Common myeloid progenitor, CD34-positive (primary cell): ENCODE measurements around the gene PDGFA.

ENCODE experiments used
- CTCF ChIA-PET: fragments of 350-600 bp; sonication (Branson Sonifier 250); formaldehyde crosslinking; loops from one replicate; lab custom pipeline; 2021; ENCODE audit warnings: antibody characterized with exemption; lab: Charles Lee
- POLR2A ChIA-PET: fragments of 350-600 bp; sonication (Branson Sonifier 250); formaldehyde crosslinking; loops from one replicate; lab custom pipeline; 2021; ENCODE audit warnings: antibody characterized with exemption; lab: Charles Lee
- DNase-seq, 3 donors: peaks; one replicate each; pipeline versions ENCODE4 v3.0.0 to v3.0.0-alpha.2; 2013
- H3K27ac ChIP-seq, 2 experiments: 1 replicate in 1 of 2; 2 replicates in 1 of 2; pipeline ENCODE4 v1.7.0; 2013; ENCODE audit warnings: inconsistent platforms in 2 of 2, low read length in 2 of 2, mild to moderate bottlenecking in 2 of 2, low read depth in 1 of 2, moderate library complexity in 1 of 2; ENCODE audit not compliant: severe bottlenecking in 2 of 2, insufficient read depth in 1 of 2, poor library complexity in 1 of 2
- H3K27me3 ChIP-seq, 5 experiments: replicated peaks in 2 of 5; 1 replicate in 3 of 5; 2 replicates in 2 of 5; pipeline versions ENCODE4 v1.6.1 to v1.7.0; 2013; ENCODE audit warnings: low read length in 4 of 5, mild to moderate bottlenecking in 2 of 5, moderate library complexity in 2 of 5, inconsistent platforms in 1 of 5; ENCODE audit not compliant: insufficient read depth in 5 of 5, control insufficient read depth in 4 of 5
- H3K36me3 ChIP-seq, 4 experiments: 1 replicate in 2 of 4; 2 replicates in 2 of 4; pipeline versions ENCODE4 v1.6.1 to v1.7.0; 2013; ENCODE audit warnings: low read length in 3 of 4, control low read depth in 1 of 4, mild to moderate bottlenecking in 1 of 4; ENCODE audit not compliant: control insufficient read depth in 4 of 4, insufficient read depth in 4 of 4
- H3K4me1 ChIP-seq, 4 experiments: 1 replicate in 3 of 4; 2 replicates in 1 of 4; pipeline versions ENCODE4 v1.6.1 to v1.7.1; 2013; ENCODE audit warnings: low read length in 3 of 4, mild to moderate bottlenecking in 3 of 4, control low read depth in 1 of 4, inconsistent platforms in 1 of 4, moderate library complexity in 1 of 4; ENCODE audit not compliant: control insufficient read depth in 4 of 4, insufficient read depth in 4 of 4; ENCODE audit errors: control extremely low read depth in 1 of 4
- H3K4me3 ChIP-seq, 7 experiments: 1 replicate in 4 of 7; 2 replicates in 3 of 7; pipeline versions ENCODE4 v1.5.1 to v1.7.0; 2013; ENCODE audit warnings: mild to moderate bottlenecking in 7 of 7, low read length in 6 of 7, moderate library complexity in 6 of 7, inconsistent platforms in 2 of 7, low read depth in 2 of 7, control low read depth in 1 of 7; ENCODE audit not compliant: insufficient read depth in 4 of 7, control insufficient read depth in 1 of 7; ENCODE audit errors: extremely low read depth in 1 of 7
- H3K9me3 ChIP-seq, 5 experiments: 1 replicate in 4 of 5; 2 replicates in 1 of 5; pipeline versions ENCODE4 v1.6.1 to v1.7.1; 2013; ENCODE audit warnings: low read length in 4 of 5, mild to moderate bottlenecking in 2 of 5, inconsistent platforms in 1 of 5, low read depth in 1 of 5, moderate library complexity in 1 of 5; ENCODE audit not compliant: control insufficient read depth in 4 of 5, insufficient read depth in 2 of 5; ENCODE audit errors: control extremely low read depth in 1 of 5
- WGBS: methylation state at CpG from one replicate; pipeline ENCODE4 v1.1.5; 2013; ENCODE audit not compliant: insufficient coverage; 5-methylcytosine and 5-hydroxymethylcytosine counted together

Gene PDGFA

DNA sequence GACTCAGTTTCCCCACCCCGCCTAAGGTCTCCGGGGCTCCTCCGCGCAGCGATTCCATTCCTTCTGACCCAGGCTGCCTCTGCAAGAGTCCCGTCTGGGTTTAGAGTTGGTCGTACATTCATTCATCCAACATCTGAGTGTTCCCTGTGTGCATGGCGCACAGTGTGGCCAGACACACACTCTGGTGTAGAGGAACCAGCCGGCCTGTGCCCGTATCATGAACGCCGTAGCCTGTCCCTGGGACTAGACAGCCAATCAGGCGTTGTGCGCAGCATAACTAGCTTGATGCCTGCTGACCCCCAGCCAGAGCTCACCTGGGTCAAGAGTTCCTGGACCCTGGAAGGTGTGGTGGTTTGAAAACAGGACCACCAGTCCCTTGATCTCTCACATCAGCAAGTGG, 20.9 kb upstream of the PDGFA start:
- H3K9me3 ChIP-seq, result peaks cover 0 to 3% (median 0%) of the 10 kb centered on the region in 5 experiments
- peaks cover 0 to 17% (median 8%) of the 10 kb centered on the region in 4 experiments for H3K4me1 ChIP-seq
- CTCF ChIA-PET, result no interaction called here
- DNase-seq, result no peak
- no peaks in the 10 kb centered on the region for H3K27me3 ChIP-seq
- H3K27ac ChIP-seq, result no peak overlapping the region
- WGBS, result 94% methylated on average over 14 of the region's 14 CpGs
- no peaks in the 10 kb centered on the region for H3K36me3 ChIP-seq
- no peak overlapping the region for H3K4me3 ChIP-seq
- POLR2A ChIA-PET, result no interaction called here

GRCh38 chr7:539731-540411, 20.2 kb upstream of the PDGFA start:
- DNase-seq, result no peak
- Histone ChIP-seq H3K27ac (no peak overlapping the region), H3K27me3 (no peaks in the 10 kb centered on the region), H3K4me3 (no peak overlapping the region), H3K36me3 (no peaks in the 10 kb centered on the region), H3K4me1 (peaks cover 0 to 17% (median 8%) of the 10 kb centered on the region in 4 experiments), H3K9me3 (no peaks in the 10 kb centered on the region)
- ChIA-PET CTCF (interaction anchor here (1.2 kb wide), 1 partner anchor 28 kb away, joined by 3 read pairs; no protein-coding TSS in a partner anchor), POLR2A (no interaction called here)
- WGBS, result 92% methylated on average over 8 of the region's 17 CpGs

DNA sequence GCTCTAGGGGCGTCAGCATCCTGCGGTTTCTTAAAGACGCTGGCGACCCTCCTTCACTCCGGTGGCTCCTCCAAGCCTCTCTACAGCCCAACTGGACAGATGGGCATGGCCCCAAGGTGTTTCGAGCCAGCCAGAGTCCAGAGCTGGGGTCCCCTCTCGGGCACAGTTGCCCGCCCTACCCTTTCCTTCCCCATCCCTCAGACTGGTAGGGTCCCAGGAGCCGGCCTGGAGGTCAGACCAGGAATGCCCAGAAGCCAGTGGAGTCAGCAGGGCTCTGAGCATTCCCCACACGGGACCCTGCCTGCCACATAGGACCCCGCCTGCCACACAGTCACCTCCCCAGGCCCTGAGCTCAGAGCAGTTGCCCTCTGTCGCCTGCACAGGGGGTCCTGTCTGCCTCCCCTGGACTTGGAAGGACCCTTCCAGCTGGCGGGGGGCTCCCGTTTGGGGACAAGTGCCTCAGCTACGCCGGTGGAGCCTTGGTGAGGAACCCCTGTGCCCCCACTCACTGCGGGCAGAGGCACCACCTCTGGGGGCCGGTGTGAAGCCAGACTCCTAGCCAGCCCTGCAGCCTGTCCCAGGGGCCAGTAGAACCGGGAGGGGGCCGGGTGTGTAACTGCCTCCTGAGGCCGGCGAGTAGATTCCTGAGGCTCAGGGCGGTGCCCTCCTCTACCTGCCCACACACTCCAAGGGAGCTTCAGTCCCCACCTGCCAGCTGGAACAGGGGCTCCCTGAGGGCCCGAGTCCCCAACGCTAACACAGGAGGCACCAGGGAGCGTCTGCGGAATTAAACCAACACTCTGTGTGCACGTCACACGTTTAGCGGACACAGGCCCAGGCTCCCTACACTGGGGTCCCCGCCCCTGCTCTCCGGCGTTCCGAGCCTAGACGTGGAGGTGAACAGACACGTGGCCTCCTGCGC, 19.4 kb upstream of the PDGFA start:
- H3K4me1 ChIP-seq, result peaks cover 0 to 17% (median 8%) of the 10 kb centered on the region in 4 experiments
- no peaks in the 10 kb centered on the region for H3K9me3 ChIP-seq
- no peak overlapping the region for H3K27ac ChIP-seq
- DNase-seq, result no peak
- H3K27me3 ChIP-seq, result peaks cover 0 to 2% (median 0%) of the 10 kb centered on the region in 5 experiments
- H3K4me3 ChIP-seq, result no peak overlapping the region
- no peaks in the 10 kb centered on the region for H3K36me3 ChIP-seq
- POLR2A ChIA-PET, result no interaction called here
- CTCF ChIA-PET, result interaction anchor here (1.2 kb wide), 1 partner anchor 29 kb away, joined by 3 read pairs; no protein-coding TSS in a partner anchor
- 70% methylated on average over 19 of the region's 37 CpGs for WGBS

GRCh38 chr7:537911-538634, 18.4 kb upstream of the PDGFA start:
- Histone ChIP-seq H3K9me3 (no peaks in the 10 kb centered on the region), H3K4me1 (peaks cover 0 to 14% (median 8%) of the 10 kb centered on the region in 4 experiments), H3K36me3 (no peaks in the 10 kb centered on the region), H3K4me3 (no peak overlapping the region), H3K27ac (no peak overlapping the region), H3K27me3 (peaks cover 0 to 2% (median 0%) of the 10 kb centered on the region in 5 experiments)
- WGBS, result 77% methylated on average over 15 of the region's 21 CpGs
- POLR2A ChIA-PET, result no interaction called here
- CTCF ChIA-PET, result interaction anchor here (1.3 kb wide), 1 partner anchor 10 kb away, joined by 7 read pairs; no protein-coding TSS in a partner anchor
- no peak for DNase-seq

DNA sequence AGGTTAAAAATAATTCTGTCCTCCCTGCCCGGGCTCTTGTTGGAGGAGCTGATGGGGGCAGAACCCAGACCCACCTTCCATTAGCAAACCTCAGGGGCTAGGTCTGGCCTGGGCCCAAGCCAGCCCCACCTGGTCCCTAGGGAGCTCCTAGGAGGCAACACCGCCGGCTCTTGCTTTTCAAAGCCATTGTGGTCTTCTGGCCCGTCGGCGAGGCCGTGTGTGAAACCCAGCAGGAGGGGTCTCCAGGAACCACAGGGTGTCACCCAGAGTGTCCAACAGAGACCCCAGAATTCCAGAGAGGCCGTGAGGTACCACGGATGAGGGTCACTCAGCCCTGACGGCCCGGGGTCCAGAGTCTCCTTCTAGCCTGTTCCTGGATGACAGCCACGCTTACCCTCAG, 16.6 kb upstream of the PDGFA start:
- H3K27ac ChIP-seq, result no peak overlapping the region
- no peak for DNase-seq
- ChIA-PET CTCF (interaction anchor here (0.8 kb wide), 1 partner anchor 17 kb away, joined by 4 read pairs; the partner anchor contains the start of gene PDGFA), POLR2A (no interaction called here)
- no peak overlapping the region for H3K4me3 ChIP-seq
- H3K27me3 ChIP-seq, result peaks cover 0 to 5% (median 0%) of the 10 kb centered on the region in 5 experiments
- WGBS, result 96% methylated on average over 10 of the region's 12 CpGs
- H3K4me1 ChIP-seq, result peaks cover 0 to 9% (median 7%) of the 10 kb centered on the region in 4 experiments
- H3K36me3 ChIP-seq, result no peaks in the 10 kb centered on the region
- no peaks in the 10 kb centered on the region for H3K9me3 ChIP-seq

- ChIA-PET POLR2A (no interaction called here), CTCF (no interaction called here)
- 94% methylated on average over 10 of the region's 10 CpGs for WGBS
- H3K27me3 ChIP-seq, result peaks cover 0 to 6% (median 0%) of the 10 kb centered on the region in 5 experiments
- H3K4me1 ChIP-seq, result peaks cover 0 to 9% (median 7%) of the 10 kb centered on the region in 4 experiments
- H3K27ac ChIP-seq, result no peak overlapping the region
- no peaks in the 10 kb centered on the region for H3K36me3 ChIP-seq
- no peak for DNase-seq
- no peak overlapping the region for H3K4me3 ChIP-seq
- H3K9me3 ChIP-seq, result no peaks in the 10 kb centered on the region
These were observed 15.3 kb upstream of the PDGFA start for GRCh38 chr7:534959-535358.
